HFF-Myc (cell line): Measurements from ENCODE around the gene RERG.

ENCODE experiments used
- DNase-seq: peaks from one replicate; pipeline ENCODE4 v3.0.0-alpha.2; 2011; ENCODE audit warnings: low read depth; ENCODE audit errors: extremely low read depth
- H3K4me3 ChIP-seq: replicated peaks from 2 replicates; pipeline ENCODE4 v1.5.1; 2011; ENCODE audit warnings: low read depth, mild to moderate bottlenecking, control low read depth, low read length
- CTCF ChIP-seq: IDR thresholded peaks from 2 replicates; pipeline ENCODE4 v1.5.1; 2012; ENCODE audit warnings: mild to moderate bottlenecking, low read depth, low read length, control low read depth; ENCODE audit errors: missing control alignments

RERG gene

GRCh38 chr12:15209782-15210181, 11.4 kb downstream of the RERG start:
- TF ChIP-seq CTCF, result no peak
- DNase-seq, result no peak
- H3K4me3 ChIP-seq, result no peak overlapping the region

DNA sequence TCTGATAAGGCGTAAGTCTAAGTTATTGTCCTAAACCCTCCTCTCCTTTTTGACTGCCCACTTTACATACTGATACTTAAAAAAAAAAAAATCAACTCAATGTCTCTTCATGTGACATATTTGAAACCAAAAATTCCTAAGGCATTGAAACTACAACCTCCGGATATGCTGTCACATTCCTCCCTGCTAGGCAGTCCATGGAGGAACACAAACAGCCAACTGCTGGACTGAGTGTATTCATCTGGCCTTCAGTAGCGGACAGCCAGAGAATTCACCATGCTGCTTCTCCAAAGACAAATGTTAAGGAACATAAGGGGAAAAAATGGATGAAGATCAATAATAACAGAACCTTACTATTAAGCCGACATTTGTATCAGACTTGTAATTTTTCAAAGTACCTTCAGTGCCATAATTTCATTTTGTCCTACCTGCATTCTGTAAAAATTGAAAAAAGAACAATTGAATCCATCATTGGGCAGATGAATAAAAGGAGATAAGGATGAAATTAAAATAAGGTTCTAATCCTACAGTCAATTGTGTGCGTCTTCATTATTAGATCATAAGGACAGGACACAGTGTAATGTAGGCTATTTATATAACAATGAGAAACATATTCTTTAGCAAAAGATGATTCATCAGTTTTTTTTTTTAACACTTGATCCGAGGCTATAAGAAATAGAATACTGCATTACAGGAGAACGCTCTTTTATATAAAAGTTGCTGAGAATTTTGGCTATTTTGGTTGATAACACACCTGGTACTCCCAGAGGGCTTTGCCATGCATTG, 12.2 kb downstream of the RERG start:
- no peak for DNase-seq
- no peak for TF ChIP-seq CTCF
- no peak overlapping the region for H3K4me3 ChIP-seq

GRCh38 chr12:15208140-15208539, 13.1 kb downstream of the RERG start:
- no peak overlapping the region for H3K4me3 ChIP-seq
- no peak for DNase-seq

DNA sequence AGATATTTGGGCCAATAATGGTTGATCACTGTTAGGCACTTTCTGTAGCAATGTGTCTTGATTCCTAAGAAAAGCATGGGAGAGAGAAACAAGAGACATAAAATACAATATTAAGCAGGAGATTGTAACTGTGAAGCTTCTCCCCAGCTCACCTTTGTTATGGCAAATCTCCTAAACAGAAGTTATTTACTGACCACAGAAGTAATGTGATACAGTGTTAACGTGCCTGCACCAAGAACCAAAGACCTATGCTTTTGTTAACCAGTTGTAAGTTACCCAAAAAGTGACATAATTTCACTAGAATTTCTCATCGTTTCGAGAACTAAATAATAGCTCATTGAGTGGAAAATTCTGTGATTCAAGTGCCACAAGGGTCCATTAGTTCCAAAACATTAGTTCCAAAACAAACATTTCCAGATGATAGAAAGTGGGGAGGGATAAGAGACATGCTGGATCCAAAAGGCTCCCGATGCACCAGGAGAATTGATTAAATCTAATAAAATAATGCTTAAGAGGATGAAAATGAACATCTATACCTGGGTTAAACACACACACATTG, 14.3 kb downstream of the RERG start:
- no peak overlapping the region for H3K4me3 ChIP-seq
- TF ChIP-seq CTCF, result no peak
- no peak for DNase-seq

More at GRCh38 chr12:15208140-15208539, 13.1 kb downstream of the RERG start:
- TF ChIP-seq CTCF, result peak; percentile 12

- DNase-seq, result no peak
- no peak for TF ChIP-seq CTCF
- H3K4me3 ChIP-seq, result no peak overlapping the region
These were observed 14.9 kb downstream of the RERG start for GRCh38 chr12:15206338-15206737.

DNA sequence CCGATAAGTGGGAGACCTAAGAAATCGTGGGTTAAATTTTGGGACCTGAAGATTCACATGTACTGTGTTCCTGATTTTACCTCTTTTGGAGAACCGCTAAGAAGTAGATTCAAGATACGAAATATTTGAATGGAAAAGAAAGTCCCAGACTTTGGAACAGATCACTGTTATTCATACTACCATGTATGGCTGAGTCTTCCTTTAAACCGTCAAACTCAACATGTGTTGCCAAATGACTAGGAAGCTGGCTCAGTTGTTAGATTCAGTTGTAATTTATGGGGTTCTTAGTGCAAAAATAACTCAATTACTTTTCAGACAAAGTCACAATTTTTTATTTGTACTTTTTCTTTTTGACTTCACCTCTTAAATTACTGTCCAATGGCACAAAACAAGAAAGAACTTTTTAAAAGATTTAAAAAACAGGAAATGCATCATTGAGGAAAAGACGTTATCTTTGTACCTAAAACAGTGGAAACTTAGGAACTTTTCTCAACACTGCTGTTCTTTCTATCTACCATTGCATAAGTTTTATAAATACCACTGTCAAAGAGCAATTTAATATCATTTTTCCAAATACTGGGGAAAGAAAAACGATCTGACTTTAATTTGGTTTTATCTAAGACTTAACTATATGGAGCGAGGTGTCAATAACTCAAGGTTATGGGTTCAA, 15.7 kb downstream of the RERG start:
- no peak for TF ChIP-seq CTCF
- no peak overlapping the region for H3K4me3 ChIP-seq
- DNase-seq, result no peak
